IMR-90 (cell line): ENCODE results near the gene BSPH1. TPM values are rescaled to one million over a fixed set of nuclear protein-coding genes. Genes with fewer than 3 reads are reported as not detected.
"Not testable (repeated sequence)": the region's sequence is repeated elsewhere in the genome, so short reads cannot be mapped to it uniquely, and the experiment has no call there.

Experiments used
- ATAC-seq: fragments of 200-7000 bp; cut with Tn5 transposase; 2 replicates; pipeline ENCODE4 v1.9.1; 2020; ENCODE audit warnings: low read depth, mild to moderate bottlenecking, moderate library complexity
- BruUV-seq: library from RNA; stranded (reverse); fragments of 400-500 nt; replicated peaks from 2 replicates; lab custom pipeline; 2021; lab: Mats Ljungman, UMichigan
- CTCF ChIA-PET: fragments of 300-600 bp; formaldehyde crosslinking; extraction: SDS; loops from one replicate; lab custom pipeline; 2021; ENCODE audit warnings: antibody characterized with exemption; lab: Yijun Ruan, JAX
- POLR2A ChIA-PET: fragments of 300-600 bp; sonication (Branson Sonifier 250); formaldehyde crosslinking; loops from one replicate; lab custom pipeline; 2022; ENCODE audit warnings: antibody characterized with exemption; ENCODE audit not compliant: unreplicated experiment; lab: Charles Lee
- DNase-seq: peaks from one replicate; pipeline ENCODE4 v3.0.0; 2013
- H2AFZ ChIP-seq: replicated peaks from 2 replicates; pipeline ENCODE3; 2013; ENCODE audit warnings: low read length, mild to moderate bottlenecking; ENCODE audit not compliant: poor library complexity
- H2AK5ac ChIP-seq: 2 replicates; pipeline ENCODE4 v1.6.1; 2013; ENCODE audit warnings: low read depth, low read length, inconsistent platforms
- H2AK9ac ChIP-seq: replicated peaks from 2 replicates; pipeline ENCODE3; 2013; ENCODE audit warnings: mild to moderate bottlenecking, low read depth, low read length, moderate library complexity; ENCODE audit not compliant: poor library complexity
- H2BK120ac ChIP-seq: 2 replicates; pipeline ENCODE4 v1.6.1; 2013; ENCODE audit warnings: low read depth, low read length, inconsistent platforms
- H2BK15ac ChIP-seq: 3 replicates; pipeline ENCODE4 v1.6.1; 2013; ENCODE audit warnings: low read depth, low read length, inconsistent platforms
- H2BK20ac ChIP-seq: 2 replicates; pipeline ENCODE4 v1.6.1; 2013; ENCODE audit warnings: low read depth, mild to moderate bottlenecking, inconsistent platforms, low read length, moderate library complexity
- H2BK5ac ChIP-seq: 2 replicates; pipeline ENCODE4 v1.6.1; 2013; ENCODE audit warnings: mild to moderate bottlenecking, low read depth, low read length, inconsistent platforms; ENCODE audit not compliant: poor library complexity, severe bottlenecking
- H3K14ac ChIP-seq: replicated peaks from 2 replicates; pipeline ENCODE4 v1.6.1; 2013; ENCODE audit warnings: low read depth, low read length, inconsistent platforms
- H3K18ac ChIP-seq: 2 replicates; pipeline ENCODE4 v1.6.1; 2013; ENCODE audit warnings: low read depth, low read length, control low read depth
- H3K23ac ChIP-seq: 2 replicates; pipeline ENCODE4 v1.6.1; 2013; ENCODE audit warnings: low read depth, low read length, inconsistent platforms
- H3K27ac ChIP-seq: 2 replicates; pipeline ENCODE4 v1.5.1; 2013; ENCODE audit warnings: mild to moderate bottlenecking, control low read depth, low read length; ENCODE audit not compliant: insufficient read depth
- H3K27me3 ChIP-seq: 2 replicates; pipeline ENCODE4 v1.6.1; 2013; ENCODE audit warnings: low read length; ENCODE audit not compliant: control insufficient read depth, insufficient read depth
- H3K36me3 ChIP-seq: 2 replicates; pipeline ENCODE4 v1.6.1; 2013; ENCODE audit warnings: low read length, mixed read lengths; ENCODE audit not compliant: control insufficient read depth, insufficient read depth
- H3K4ac ChIP-seq: 2 replicates; pipeline ENCODE4 v1.6.1; 2013; ENCODE audit warnings: low read depth, low read length, inconsistent platforms
- H3K4me1 ChIP-seq: 2 replicates; pipeline ENCODE4 v1.6.1; 2013; ENCODE audit warnings: low read length, mixed read lengths; ENCODE audit not compliant: control insufficient read depth, insufficient read depth
- H3K4me2 ChIP-seq: 2 replicates; pipeline ENCODE4 v1.6.1; 2013; ENCODE audit warnings: low read depth, mild to moderate bottlenecking, control low read depth, low read length, moderate library complexity
- H3K4me3 ChIP-seq: 2 replicates; pipeline ENCODE4 v1.5.1; 2013; ENCODE audit warnings: low read depth, mild to moderate bottlenecking, control low read depth, low read length, moderate library complexity; ENCODE audit not compliant: insufficient read depth
- H3K56ac ChIP-seq: 2 replicates; pipeline ENCODE4 v1.6.1; 2013; ENCODE audit warnings: low read length, inconsistent platforms; ENCODE audit not compliant: insufficient read depth; ENCODE audit errors: extremely low read depth
- H3K79me1 ChIP-seq, 2 experiments: 2 replicates each; pipeline ENCODE4 v1.6.1; 2013; ENCODE audit warnings: low read length in 2 of 2, inconsistent platforms in 1 of 2, low read depth in 1 of 2
- H3K9ac ChIP-seq: 2 replicates; pipeline ENCODE4 v1.6.1; 2013; ENCODE audit warnings: low read depth, low read length, control low read depth
- H3K9me1 ChIP-seq: 2 replicates; pipeline ENCODE4 v1.6.1; 2013; ENCODE audit warnings: low read length, inconsistent platforms; ENCODE audit not compliant: insufficient read depth
- H3K9me3 ChIP-seq: 2 replicates; pipeline ENCODE4 v1.6.1; 2013; ENCODE audit warnings: low read length; ENCODE audit not compliant: control insufficient read depth, insufficient read depth
- H4K20me1 ChIP-seq: 2 replicates; pipeline ENCODE4 v1.6.1; 2013; ENCODE audit warnings: low read length, inconsistent platforms; ENCODE audit not compliant: insufficient read depth
- H4K5ac ChIP-seq: 2 replicates; pipeline ENCODE4 v1.6.1; 2013; ENCODE audit warnings: mild to moderate bottlenecking, low read depth, low read length, control low read depth
- H4K8ac ChIP-seq, 2 experiments: 2 replicates each; pipeline ENCODE4 v1.6.1; 2013; ENCODE audit warnings: low read depth in 2 of 2, low read length in 2 of 2, control low read depth in 1 of 2, inconsistent platforms in 1 of 2
- H4K91ac ChIP-seq: 2 replicates; pipeline ENCODE4 v1.6.1; 2013; ENCODE audit warnings: low read depth, low read length, inconsistent platforms; ENCODE audit not compliant: insufficient read depth
- FOS ChIP-seq: fragments of 150-350 bp; IDR thresholded peaks from 2 replicates; pipeline ENCODE4 v1.6.1; 2016; ENCODE audit warnings: low read depth, low read length
- MAFK ChIP-seq: IDR thresholded peaks from 2 replicates; pipeline ENCODE4 v1.6.1; 2012; ENCODE audit warnings: low read depth, low read length, improper control_type of control experiment
- RAD21 ChIP-seq: IDR thresholded peaks from 2 replicates; pipeline ENCODE4 v1.6.1; 2012; ENCODE audit warnings: low read length, improper control_type of control experiment
- RCOR1 ChIP-seq: IDR thresholded peaks from 2 replicates; pipeline ENCODE4 v1.6.1; 2012; ENCODE audit warnings: mild to moderate bottlenecking, low read length, improper control_type of control experiment; ENCODE audit not compliant: insufficient replicate concordance
- WGBS, 2 experiments: methylation state at CpG; one replicate each; pipeline versions ENCODE4 v1.1.5 to v1.1.7; 2013; ENCODE audit warnings: missing lambda C conversion rate in 2 of 2; ENCODE audit not compliant: insufficient read length in 1 of 2; ENCODE audit errors: extremely low coverage in 2 of 2; 5-methylcytosine and 5-hydroxymethylcytosine counted together
- dilution Hi-C: fragments of 300-500 bp; cut with HindIII; formaldehyde crosslinking; loops from one replicate; pipeline ENCODE4 v1.14.3; 2018; ENCODE audit warnings: low sequenced_read_pairs; ENCODE audit not compliant: unreplicated experiment
- in situ Hi-C: fragments of 300-500 bp; cut with MboI; formaldehyde crosslinking; loops from 3 replicates; pipeline ENCODE4 v1.14.3; 2019; ENCODE audit warnings: low sequenced_read_pairs, inconsistent platforms, mixed read lengths
- intact Hi-C: fragments of 100-400 bp; cut with micrococcal nuclease; formaldehyde crosslinking; loops from 2 replicates; pipeline ENCODE4 v1.10.0; 2022
- polyA plus RNA-seq, 3 experiments: library from polyadenylated mRNA; depleted of rRNA; stranded (reverse); fragments of >200 nt; gene quantifications; 2 replicates each; pipeline ENCODE4 v1.2.3, GENCODE V29; 2012; ENCODE audit warnings: low replicate concordance in 1 of 3
- total RNA-seq: library from RNA; depleted of rRNA; stranded (reverse); fragments of >200 nt; gene quantifications from 2 replicates; pipeline ENCODE4 v1.2.3, GENCODE V29; 2012

The BSPH1 gene
- total and polyA plus RNA-seq, 2 of the 4 experiments (the other 2 are of a cell fraction): not detected

- H3K18ac ChIP-seq: no peak overlapping the region
- H3K27ac ChIP-seq: no peak overlapping the region
- ChIA-PET CTCF (no interaction called here), POLR2A (no interaction called here)
- no peak overlapping the region for H2BK20ac ChIP-seq
- H4K20me1 ChIP-seq: no peaks in the 10 kb centered on the region
- no peaks in the 10 kb centered on the region; the same call in 1 of the 2 replicates for H3K27me3 ChIP-seq
- no peak overlapping the region for H2AFZ ChIP-seq
- no peak overlapping the region for H3K4me3 ChIP-seq
- no peak overlapping the region for H3K4me2 ChIP-seq
- no TSS peak for BruUV-seq
- no peak overlapping the region for H4K91ac ChIP-seq
- ATAC-seq: no peak
- no peak overlapping the region for H3K56ac ChIP-seq
- H2BK120ac ChIP-seq: no peak overlapping the region
- no peak overlapping the region for H2BK15ac ChIP-seq
- in situ Hi-C loops (no loop called here), dilution Hi-C loops (no loop called here), intact Hi-C loops (no loop called here)
- H3K36me3 ChIP-seq: no peaks in the 10 kb centered on the region
- H4K8ac ChIP-seq: no peak overlapping the region
- no peak overlapping the region for H3K23ac ChIP-seq
- no peaks in the 10 kb centered on the region for H3K4me1 ChIP-seq
- no peak overlapping the region for H2AK9ac ChIP-seq
- WGBS, 2 experiments: 75% methylated on average over 2 of the region's 6 CpGs; no CpG with 5 or more reads in 1 of the 2 experiments
- H3K9ac ChIP-seq: no peak overlapping the region
- H3K9me3 ChIP-seq: no peaks in the 10 kb centered on the region
- H2BK5ac ChIP-seq: no peak overlapping the region
- no peak overlapping the region for H3K14ac ChIP-seq
- H4K5ac ChIP-seq: no peak overlapping the region
- no peak for DNase-seq
- no peaks in the 10 kb centered on the region for H3K9me1 ChIP-seq
- TF ChIP-seq RAD21 (no peak), MAFK (no peak), RCOR1 (no peak), FOS (no peak)
- H3K79me1 ChIP-seq: no peaks in the 10 kb centered on the region
- H3K4ac ChIP-seq: no peak overlapping the region
- no peak overlapping the region for H2AK5ac ChIP-seq
These were observed 18.4 kb downstream of the BSPH1 start for GRCh38 chr19:47973529-47973928.

- CTCF ChIA-PET, H4K20me1 ChIP-seq, H3K4me3 ChIP-seq, H4K91ac ChIP-seq, H3K27ac ChIP-seq, H3K9me3 ChIP-seq, intact Hi-C loops, in situ Hi-C loops, H2BK120ac ChIP-seq, H2AK9ac ChIP-seq, H3K27me3 ChIP-seq, H3K36me3 ChIP-seq, dilution Hi-C loops, H2BK15ac ChIP-seq, H3K4me1 ChIP-seq, H3K18ac ChIP-seq, H2BK5ac ChIP-seq, H3K4me2 ChIP-seq, BruUV-seq, H3K9me1 ChIP-seq, H2AK5ac ChIP-seq, DNase-seq, H3K79me1 ChIP-seq, H3K56ac ChIP-seq, POLR2A ChIA-PET, H3K4ac ChIP-seq, H3K9ac ChIP-seq, ATAC-seq, H4K5ac ChIP-seq, H2BK20ac ChIP-seq, H2AFZ ChIP-seq, H3K14ac ChIP-seq, H3K23ac ChIP-seq, H4K8ac ChIP-seq: not testable (repeated sequence)
- WGBS, 2 experiments: no CpG with 5 or more reads among the region's 11 CpGs
These were observed 36.0 kb downstream of the BSPH1 start for GRCh38 chr19:47955936-47956335.
